Kasumi-1 (cell line): ENCODE data around the gene HAS3.
"Not testable (repeated sequence)": the region's sequence is repeated elsewhere in the genome, so short reads cannot be mapped to it uniquely, and the experiment has no call there.

Experiments used
- DNase-seq, 2 experiments: peaks; one replicate each; lab custom pipeline; 2025; lab: John Stamatoyannopoulos, UW

Gene HAS3, protein sequence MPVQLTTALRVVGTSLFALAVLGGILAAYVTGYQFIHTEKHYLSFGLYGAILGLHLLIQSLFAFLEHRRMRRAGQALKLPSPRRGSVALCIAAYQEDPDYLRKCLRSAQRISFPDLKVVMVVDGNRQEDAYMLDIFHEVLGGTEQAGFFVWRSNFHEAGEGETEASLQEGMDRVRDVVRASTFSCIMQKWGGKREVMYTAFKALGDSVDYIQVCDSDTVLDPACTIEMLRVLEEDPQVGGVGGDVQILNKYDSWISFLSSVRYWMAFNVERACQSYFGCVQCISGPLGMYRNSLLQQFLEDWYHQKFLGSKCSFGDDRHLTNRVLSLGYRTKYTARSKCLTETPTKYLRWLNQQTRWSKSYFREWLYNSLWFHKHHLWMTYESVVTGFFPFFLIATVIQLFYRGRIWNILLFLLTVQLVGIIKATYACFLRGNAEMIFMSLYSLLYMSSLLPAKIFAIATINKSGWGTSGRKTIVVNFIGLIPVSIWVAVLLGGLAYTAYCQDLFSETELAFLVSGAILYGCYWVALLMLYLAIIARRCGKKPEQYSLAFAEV

DNA sequence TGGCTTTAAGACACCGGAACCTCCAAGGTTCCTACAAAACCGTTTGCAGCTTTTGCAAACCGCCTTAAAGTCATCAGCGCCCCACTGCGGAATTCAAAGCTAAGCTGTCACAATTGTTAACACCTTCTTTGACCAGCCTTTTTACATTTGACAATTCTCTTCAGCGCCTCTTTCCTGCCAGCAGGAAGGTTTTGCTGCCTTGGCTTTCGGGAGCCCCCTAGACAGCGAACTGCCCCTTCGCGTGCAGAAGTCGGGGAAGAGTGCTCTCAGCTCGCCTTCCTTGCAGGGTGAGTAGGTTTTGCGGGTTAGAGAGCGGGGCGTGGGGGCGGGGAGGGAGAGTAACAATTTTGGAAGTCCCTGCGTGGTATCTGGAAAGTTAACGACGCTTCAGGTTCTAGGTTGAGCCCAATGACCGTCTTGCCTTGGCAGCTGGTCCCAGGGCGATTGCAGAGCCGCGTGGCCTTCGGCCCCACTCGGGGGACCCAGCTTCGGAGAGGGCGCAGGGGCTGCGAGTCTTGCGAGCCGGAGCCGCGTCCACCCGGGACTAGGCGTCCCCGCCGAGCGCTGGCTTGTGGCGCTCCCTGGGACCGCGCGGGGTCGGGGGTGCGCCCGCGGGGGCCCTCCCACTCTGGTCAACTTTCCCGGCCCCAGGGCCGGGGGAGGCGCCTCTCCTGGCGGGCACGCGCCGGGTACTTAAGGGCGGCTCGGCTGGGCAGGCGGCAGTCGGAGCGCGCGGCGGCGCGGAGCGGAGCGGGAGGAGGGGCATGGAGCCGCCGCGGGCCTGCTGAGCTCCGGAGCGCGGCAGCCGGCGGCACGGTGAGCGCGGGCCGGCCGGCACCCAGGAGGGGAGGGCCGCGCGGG lies at the start of gene HAS3:
TSS of gene HAS3 (plus strand) at position 153 of the 861 bp plus-strand sequence. CDS start 3,743 bp downstream, outside the sequence.
- peak; percentile 79 to 86 for DNase-seq

DNA sequence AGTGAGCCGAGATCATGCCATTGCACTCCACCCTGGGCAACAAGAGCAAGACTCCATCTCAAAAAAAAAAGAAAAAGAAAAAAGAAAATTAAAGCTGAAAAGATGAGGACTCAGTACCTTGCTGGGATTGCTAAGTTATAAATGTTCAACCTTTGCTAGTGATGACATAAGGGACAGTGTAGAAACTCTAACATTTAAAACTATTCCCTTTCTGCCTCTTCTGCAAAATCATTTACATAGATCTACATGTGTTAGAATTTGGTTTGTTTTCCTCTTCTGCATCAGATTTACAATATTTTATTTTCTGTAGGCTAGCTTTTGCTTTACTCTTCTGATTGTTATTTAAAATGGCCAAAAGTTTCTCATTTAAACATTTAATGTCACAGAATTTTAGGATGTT lies 49.5 kb upstream of the HAS3 start:
- no peak for DNase-seq

DNA sequence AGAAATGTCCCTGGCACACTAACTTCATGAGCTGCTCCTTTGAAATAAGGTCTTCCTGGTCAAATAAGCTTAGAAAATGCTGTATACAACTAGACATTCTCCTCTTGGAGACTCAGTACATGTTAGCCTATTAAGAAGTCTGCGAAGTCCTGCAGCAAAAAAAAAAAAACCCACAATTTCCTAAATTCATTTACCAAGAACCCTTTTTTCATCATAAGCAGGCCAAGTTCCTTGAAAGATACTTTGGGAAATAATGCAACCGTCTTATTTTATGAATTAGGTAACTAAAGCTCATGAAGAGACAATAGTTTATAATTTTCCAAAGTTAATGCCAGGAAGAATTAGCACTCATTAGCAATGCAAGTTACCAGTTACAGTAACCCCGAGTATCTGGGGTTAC lies 49.0 kb upstream of the HAS3 start:
- no peak for DNase-seq

DNA sequence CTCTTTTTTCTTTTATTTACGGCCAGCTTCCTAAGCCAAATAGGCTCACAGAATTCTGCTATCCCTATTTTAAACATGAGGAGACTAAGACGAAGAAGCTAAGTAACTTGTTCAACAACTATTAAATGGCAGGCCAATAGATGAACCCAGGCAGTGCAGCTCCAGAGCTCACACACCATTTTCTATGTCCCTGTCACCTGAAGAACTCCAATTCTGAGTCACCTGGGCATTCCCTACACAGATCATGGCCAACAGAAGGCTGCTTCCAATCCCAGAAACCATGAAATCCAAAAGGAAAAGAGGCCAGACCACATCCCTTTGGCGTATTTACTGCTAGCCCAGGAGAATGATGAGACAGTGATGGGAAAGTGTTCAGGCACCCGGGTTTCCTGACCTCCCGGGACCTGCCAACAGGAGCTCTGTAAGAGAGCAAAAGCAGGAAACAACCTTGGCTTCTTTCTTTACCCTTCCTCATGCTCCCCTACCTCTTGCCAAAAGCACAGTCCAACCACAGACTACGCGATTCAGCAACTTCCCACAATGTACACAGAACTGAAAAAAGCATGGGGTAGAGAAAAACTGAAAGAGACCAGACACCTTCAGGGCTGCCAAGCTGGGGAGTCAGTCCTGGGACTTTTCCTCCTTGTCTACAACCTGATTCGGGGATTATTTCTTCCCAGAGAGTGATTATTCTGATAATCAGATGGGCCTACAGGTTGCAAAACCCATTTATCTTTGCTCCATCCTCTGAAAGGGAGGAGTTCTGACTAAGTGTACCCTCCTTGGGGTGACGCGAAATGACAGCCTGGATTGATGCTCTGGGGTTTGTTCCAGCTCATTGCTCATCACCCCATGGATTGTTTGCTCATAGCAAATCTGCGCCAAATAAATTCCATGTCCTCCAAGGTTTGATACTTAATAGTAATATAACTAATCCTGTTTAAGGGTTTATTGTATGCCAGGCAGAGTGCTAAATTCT lies 47.8 kb upstream of the HAS3 start:
- peak in 1 of 2 experiments; percentile 21 for DNase-seq

DNA sequence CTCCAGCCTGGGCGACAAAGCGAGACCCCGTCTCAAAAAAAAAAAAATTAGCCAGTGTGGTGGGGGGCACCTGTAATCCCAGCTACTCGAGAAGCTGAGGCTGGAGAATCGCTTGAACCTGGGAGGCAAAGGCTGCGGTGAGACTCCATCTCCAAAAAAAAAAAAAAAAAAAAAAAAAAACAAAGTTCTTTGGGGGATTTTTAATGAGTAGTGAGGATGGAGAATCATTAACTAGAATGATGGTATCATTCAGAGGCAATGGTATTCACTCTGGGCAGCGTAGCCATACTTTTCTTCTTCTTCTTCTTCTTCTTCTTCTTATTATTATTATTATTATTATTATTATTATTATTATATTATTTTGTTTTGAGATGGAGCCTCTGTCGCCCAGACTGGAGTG lies 42.0 kb upstream of the HAS3 start:
- DNase-seq, result not testable (repeated sequence)

DNA sequence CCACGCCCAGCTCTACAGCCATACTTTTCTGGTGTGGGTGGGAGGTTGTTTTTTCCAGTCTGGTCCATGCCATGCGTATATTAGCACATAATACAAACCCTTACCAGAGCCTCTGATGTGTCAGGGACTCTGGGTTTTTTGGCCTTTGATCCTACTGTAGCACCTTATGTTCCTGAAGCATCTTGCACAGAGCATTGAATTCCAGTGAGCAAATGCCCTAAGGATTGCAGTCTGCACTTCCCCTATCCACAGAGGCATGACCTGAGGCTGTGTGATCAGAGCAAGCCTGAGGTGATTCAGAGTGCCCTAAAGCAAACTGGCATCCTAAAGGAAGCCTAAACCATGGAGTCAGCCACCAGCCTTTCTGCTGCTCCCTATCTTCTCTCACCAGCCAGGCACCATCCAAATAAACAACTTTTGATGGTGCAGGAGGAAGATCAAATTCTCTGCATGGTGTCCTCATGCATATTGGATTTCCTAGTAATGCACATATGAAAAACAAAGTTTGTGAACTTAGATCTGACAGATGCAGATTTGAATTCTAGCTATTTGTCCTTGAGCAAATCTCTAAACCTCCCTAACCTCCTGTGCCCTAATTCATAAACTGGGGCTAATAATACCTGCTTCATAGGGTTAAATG lies 41.2 kb upstream of the HAS3 start:
- no peak for DNase-seq

DNA sequence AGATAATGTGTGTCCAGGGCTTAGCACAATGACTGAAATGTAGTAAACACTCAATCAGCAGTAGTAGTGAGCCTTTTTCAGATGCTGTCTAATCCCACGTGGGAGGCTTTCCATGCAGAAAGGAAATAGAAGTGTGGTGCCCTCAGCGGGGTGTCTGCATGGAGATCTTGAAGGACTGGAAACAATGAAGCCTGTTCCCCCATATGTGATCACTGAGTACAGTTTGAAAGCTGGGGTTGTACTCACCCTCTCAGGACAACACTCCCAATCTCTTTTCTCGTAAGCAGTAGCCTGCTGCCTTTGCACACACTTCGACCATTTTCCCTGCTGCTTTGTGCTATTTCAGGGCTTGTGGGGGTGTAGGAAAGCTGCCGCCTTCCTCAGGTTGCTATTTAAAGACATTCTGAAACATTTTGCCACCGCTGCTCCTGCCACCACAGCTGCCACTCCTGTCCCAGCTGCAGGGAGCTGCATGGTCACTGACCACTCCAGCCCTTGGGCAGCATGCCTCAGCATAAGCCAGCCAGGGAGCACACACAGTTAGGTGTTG lies 40.6 kb upstream of the HAS3 start:
- no peak for DNase-seq

DNA sequence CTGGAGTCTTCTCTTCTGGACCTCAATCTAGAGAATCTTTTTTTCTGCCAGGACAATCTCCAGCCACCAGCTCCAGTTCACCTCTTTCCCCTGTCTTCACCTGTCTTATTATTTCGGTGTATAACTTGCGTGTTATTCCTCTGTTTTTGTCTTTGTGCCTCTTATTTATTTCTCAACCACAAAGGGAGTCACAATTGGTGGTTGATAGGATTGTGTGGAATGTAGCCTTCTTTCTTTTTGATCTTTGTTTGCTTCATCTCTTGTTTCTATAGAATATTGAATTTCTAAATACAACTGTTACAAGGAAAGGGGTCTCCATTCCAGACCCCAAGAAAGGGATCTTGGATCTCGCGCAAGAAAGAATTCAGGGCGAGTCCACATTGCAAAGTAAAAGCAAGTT lies 35.9 kb upstream of the HAS3 start:
- no peak for DNase-seq

DNA sequence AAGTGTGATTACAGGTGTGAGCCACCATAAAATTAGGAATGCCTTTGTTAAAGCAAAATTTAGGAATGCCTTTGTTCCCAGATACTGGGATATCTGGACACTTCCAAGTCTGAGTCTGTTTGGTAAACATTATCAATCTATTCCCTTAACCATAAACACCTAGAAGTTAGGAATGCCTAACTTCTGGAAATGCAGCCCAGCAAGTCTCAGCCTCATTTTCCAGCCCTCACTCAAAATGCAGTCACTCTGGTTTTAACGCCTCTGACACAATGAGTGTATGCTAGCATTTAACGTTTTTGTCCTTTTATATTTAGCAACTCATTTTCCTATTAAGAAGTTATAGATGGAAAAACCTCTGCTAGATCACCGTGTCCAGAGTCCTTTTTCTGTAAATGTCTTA lies 34.4 kb upstream of the HAS3 start:
- DNase-seq, result no peak

DNA sequence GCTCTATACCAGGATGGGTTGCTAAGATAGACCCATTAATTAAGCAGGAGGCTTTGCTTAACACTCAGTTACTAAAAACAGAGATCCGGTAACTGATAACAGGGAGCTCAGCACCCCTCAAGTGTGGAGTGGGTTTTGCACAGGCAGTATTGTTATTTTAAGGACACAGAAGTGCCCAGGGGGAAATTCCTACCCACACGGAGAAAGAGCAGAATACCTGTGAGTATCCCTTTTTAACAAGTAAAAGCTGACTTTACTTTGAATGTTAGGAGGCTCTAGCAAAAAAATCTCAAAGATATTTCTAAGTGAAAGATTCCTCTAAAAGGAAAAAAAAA lies 32.8 kb upstream of the HAS3 start:
- DNase-seq, result no peak

DNA sequence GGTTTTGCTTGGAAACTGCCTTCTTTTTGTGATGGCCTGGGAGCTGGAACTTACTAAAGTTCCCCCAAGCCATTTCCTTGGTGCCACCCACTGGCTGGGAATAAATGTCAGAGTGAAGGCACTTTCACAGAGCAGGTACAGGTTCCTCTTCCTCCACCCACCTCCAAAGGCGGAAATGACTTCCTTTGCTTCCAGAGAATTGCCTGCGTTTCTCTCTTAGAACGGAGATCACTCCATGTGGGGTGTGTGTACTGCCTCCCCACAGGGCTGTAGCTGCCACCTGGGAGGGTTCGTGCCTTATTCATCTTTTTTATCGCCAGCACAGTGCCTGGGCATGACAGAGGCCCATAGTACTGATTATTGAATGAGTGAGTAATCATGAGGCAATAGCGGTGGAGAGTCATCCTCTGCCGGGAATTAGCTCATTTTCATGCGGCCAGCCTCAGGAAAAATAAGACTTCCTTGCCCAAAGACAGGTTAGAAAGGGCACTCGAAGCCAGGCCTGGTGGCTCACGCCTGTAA lies 32.2 kb upstream of the HAS3 start:
- DNase-seq, result no peak

DNA sequence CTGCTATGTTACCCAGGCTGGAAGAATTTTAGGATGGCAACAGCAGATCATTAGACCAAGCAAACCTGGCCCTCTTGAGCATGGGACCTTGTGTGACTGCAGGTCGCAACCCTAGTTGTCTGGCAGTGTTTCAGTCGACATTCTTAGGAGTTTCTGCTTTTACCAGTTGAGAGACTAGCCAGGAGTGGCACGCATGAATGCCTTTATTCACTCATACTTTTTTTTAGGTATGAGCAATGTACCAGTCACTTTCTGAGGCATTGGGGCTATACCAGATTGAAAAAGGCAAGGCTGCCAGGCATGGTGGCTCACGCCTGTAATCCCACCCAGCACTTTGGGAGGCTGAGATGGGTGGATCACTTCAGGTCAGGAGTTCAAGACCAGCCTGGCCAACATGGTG lies 28.2 kb upstream of the HAS3 start:
- no peak for DNase-seq

DNA sequence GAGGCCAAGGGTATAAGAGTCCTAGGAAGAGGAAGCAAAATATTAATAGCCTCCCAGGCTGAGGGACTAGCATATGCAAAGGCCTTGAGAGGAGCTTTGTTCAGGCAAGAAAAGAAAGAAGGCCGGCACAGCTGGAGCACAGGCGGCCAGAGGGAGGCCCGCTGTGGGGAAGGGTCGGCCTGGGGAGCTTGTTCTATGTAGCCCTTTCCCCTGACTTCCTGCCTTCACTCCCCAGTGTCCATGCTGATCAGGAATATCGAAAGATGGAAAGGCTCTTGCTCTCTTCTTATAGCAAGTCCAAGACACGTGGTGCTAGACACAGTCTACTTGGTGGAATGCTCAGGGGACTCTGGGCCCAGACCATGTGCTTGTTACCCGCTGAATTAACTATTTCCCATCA lies 27.4 kb upstream of the HAS3 start:
- no peak for DNase-seq

DNA sequence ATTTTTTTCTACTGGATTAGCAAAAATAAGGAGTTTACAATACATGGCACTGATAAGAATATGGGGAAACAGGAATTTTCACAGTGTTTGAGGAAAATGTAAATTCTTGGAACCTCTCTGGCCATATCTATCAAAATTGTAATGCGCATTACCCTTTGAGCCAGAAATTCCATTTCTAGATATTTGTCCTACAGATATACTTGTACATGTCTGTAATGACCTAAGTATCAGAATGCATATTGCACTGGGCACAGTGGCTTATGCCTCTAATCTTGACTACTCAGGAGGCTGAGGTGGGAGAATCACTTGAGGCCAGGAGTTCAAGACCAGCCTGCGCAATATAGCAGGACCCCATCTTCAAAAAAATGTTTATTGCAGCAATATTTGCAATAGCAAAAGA lies 25.8 kb upstream of the HAS3 start:
- DNase-seq, result no peak

DNA sequence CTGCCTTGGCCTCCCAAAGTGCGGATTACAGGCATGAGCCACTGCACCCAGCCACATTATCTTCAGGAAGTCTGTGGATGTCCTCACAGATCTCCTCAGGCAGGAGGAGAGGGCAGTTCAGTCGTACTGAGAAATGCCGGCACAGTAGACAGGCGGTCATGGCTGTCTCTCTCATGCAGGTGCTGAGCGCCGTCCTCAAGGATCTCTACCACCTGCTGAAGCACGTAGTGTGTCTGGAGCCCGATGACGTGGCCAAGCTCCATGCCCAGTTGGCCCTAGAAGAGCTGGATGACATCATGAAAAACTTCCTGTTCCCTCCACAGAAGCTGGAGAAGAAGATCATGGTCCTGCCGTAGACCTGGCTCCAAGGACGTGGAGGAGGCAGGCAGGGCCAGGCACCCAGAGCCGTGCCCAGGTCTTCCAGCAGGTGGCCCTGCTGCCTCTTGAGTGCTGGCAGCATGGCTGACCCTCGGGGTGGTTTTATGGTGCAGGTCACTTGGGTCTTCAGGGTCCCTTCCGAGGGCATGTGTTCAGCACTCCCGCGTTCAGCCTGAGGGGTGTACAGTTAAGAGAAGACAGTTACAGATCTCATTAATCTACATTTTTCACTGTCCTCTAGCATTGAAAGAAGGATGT lies 22.0 kb upstream of the HAS3 start:
- no peak for DNase-seq

DNA sequence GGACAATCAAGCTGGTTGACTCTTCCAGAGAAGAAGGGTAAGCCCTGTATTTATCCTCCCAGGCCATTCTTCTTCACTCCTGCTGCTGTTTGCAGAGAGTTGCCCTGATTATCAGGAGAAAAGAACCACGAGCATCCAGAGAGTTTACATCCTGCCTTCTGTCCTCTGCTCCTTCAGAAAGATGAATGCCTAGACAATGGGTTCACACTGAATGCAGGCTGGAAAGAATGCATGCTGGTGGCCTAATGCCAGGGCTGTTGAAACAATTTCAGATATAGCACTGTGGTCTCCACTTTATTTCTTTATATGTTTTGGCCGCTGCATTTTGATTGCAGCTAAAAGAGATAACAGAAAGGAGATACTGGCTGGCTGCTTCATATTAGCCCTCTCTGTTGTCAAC lies 21.2 kb upstream of the HAS3 start:
- DNase-seq, result no peak

DNA sequence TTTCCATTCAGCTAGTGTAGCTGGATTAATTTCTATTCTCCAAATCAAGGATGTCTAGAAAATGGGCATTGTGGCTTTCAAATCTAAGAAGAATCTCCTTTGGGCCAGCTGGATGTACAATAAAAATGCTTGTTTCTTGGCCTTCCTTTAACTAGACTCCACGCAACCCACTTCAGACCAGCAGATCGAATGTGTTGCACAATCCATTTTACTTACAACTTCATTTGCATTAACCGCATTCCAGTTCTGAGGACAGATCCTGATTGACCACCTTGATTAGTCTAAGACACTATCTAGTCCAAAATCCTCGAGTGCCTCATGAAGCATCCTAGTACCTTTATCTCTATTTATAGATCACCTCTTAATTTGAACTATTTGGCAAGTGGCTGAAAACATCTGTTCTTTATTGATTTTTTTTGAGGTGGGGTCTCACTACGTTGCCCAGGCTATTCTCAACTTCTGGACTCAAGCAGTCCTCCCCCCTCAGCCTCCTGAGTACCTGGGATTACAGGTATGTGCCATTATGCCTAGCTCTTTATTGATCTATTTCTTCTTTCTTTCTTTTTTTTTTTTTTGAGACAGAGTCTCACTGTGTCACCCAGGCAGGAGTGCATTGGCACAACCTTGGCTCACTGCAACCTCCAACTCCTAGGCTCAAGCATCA lies 20.3 kb upstream of the HAS3 start:
- no peak for DNase-seq

DNA sequence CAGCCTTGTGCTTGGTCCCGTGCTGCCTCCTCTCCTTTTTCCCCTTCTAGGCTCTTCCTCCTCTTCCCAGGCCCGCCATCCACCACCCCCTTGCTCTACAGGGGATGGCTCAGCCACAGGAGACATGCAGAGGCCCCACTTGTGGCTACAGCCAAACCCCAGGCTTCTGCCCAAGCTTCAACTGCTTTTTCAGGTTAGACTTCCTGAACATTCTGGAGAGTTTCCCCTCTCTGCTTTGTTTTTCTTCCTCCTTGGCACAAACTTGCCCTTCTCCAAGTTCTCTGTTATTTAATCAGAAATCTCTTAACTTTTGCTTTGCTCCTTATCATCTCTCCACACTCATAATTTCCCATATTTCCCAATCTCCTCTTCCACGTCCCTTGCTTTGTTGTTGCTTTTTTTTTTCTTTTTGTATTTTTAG lies 18.3 kb upstream of the HAS3 start:
- peak; percentile 43 to 61 for DNase-seq

DNA sequence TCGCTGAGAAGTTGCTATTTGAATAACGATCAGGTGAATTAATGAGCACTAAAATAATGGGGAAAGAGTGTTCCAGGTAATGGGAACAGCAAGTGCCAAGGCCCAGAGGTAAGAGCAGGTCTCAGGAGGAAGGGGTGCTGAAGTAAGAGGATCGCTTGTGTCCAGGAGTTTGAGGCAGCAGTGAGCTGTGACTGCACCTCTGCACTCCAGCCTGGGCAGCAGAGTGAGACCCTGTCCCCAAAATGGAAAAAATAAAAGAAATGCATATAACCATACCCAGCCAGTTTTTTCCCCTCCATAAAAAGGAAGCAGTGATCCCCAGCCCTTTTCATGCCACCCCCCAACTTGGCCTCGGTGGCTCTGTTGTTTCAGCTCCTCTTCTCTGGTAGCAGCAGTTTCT lies 16.8 kb upstream of the HAS3 start:
- no peak for DNase-seq
